HEK293 (cell line): Measurements from ENCODE around the gene TRMT10A.
"Not testable (repeated sequence)": the region's sequence is repeated elsewhere in the genome, so short reads cannot be mapped to it uniquely, and the experiment has no call there.

Experiments
- CTCF ChIA-PET: fragments of 350-600 bp; formaldehyde crosslinking; extraction: SDS; loops from one replicate; lab custom pipeline; 2021; ENCODE audit warnings: antibody characterized with exemption; lab: Yijun Ruan, JAX
- POLR2A ChIA-PET: fragments of 300-600 bp; formaldehyde crosslinking; extraction: SDS; loops from one replicate; lab custom pipeline; 2020; ENCODE audit warnings: antibody characterized with exemption, inconsistent platforms; lab: Yijun Ruan, JAX
- H3K27ac ChIP-seq: fragments of 200-500 bp; sonication (Bioruptor generic); 2 replicates; pipeline ENCODE4 v1.5.1; 2014; ENCODE audit warnings: low read depth, low read length, control low read depth, inconsistent platforms; ENCODE audit errors: extremely low read depth
- H3K36me3 ChIP-seq, 2 experiments: fragments of 200-500 bp in 1 of 2; sonication (Bioruptor generic) in 1 of 2; 1 replicate in 1 of 2; 2 replicates in 1 of 2; pipeline ENCODE4 v1.5.1; 2014 to 2017; ENCODE audit warnings: inconsistent platforms in 2 of 2, low read length in 2 of 2; ENCODE audit not compliant: control insufficient read depth in 2 of 2, insufficient read depth in 1 of 2
- H3K4me1 ChIP-seq: fragments of 200-500 bp; sonication (Bioruptor generic); 2 replicates; pipeline ENCODE4 v1.5.1; 2014; ENCODE audit warnings: mild to moderate bottlenecking, low read length, inconsistent platforms; ENCODE audit not compliant: control insufficient read depth, insufficient read depth
- H3K4me3 ChIP-seq: 2 replicates; pipeline ENCODE4 v1.5.1; 2011; ENCODE audit warnings: low read depth, mild to moderate bottlenecking, control low read depth, low read length, moderate library complexity
- H3K9me3 ChIP-seq: fragments of 200-500 bp; sonication (Bioruptor generic); 2 replicates; pipeline ENCODE4 v1.5.1; 2014; ENCODE audit warnings: low read depth, low read length, inconsistent platforms; ENCODE audit not compliant: control insufficient read depth, insufficient read depth
- BCL11A ChIP-seq: fragments of 450-650 bp; formaldehyde crosslinking; IDR thresholded peaks from 2 replicates; pipeline ENCODE4 v1.5.1; 2016; ENCODE audit warnings: low read depth, missing biosample characterization, missing genetic modification characterization
- GLI4 ChIP-seq: fragments of 450-650 bp; formaldehyde crosslinking; IDR thresholded peaks from 2 replicates; pipeline ENCODE4 v1.5.1; 2016; ENCODE audit warnings: missing biosample characterization, missing genetic modification characterization
- HOXD13 ChIP-seq: sonication (generic); formaldehyde crosslinking; IDR thresholded peaks from 2 replicates; pipeline ENCODE4 v1.8.0; 2022; ENCODE audit warnings: missing genetic modification reagents, borderline replicate concordance
- KLF7 ChIP-seq: fragments of 450-650 bp; formaldehyde crosslinking; IDR thresholded peaks from 2 replicates; pipeline ENCODE4 v1.5.1; 2016; ENCODE audit warnings: missing biosample characterization, missing genetic modification characterization, borderline replicate concordance
- KLF9 ChIP-seq: fragments of 450-650 bp; formaldehyde crosslinking; IDR thresholded peaks from 2 replicates; pipeline ENCODE4 v1.5.1; 2016; ENCODE audit warnings: missing biosample characterization, missing genetic modification characterization, low read depth
- MYNN ChIP-seq: fragments of 450-650 bp; formaldehyde crosslinking; IDR thresholded peaks from 2 replicates; pipeline ENCODE4 v1.5.1; 2016; ENCODE audit warnings: missing biosample characterization, missing genetic modification characterization, borderline replicate concordance
- SETDB1 ChIP-seq: IDR thresholded peaks from one replicate; pipeline ENCODE4 v1.6.1; 2017; ENCODE audit warnings: mild to moderate bottlenecking, low read length, moderate library complexity, mixed read lengths; ENCODE audit not compliant: insufficient read length
- SP7 ChIP-seq: fragments of 450-650 bp; formaldehyde crosslinking; IDR thresholded peaks from 2 replicates; pipeline ENCODE4 v1.5.1; 2016; ENCODE audit warnings: missing biosample characterization, missing genetic modification characterization
- ZBTB48 ChIP-seq: fragments of 450-650 bp; formaldehyde crosslinking; IDR thresholded peaks from 2 replicates; pipeline ENCODE4 v1.5.1; 2016; ENCODE audit warnings: missing biosample characterization, missing genetic modification characterization
- ZNF112 ChIP-seq: fragments of 450-650 bp; formaldehyde crosslinking; IDR thresholded peaks from 2 replicates; pipeline ENCODE4 v1.5.0; 2017; ENCODE audit warnings: missing biosample characterization, missing genetic modification characterization
- ZNF133 ChIP-seq: fragments of 450-650 bp; formaldehyde crosslinking; IDR thresholded peaks from 2 replicates; pipeline ENCODE4 v1.5.1; 2016; ENCODE audit warnings: missing biosample characterization, missing genetic modification characterization
- ZNF239 ChIP-seq: fragments of 450-650 bp; formaldehyde crosslinking; IDR thresholded peaks from 2 replicates; pipeline ENCODE4 v1.5.1; 2016; ENCODE audit warnings: missing biosample characterization, missing genetic modification characterization
- ZNF529 ChIP-seq: fragments of 450-650 bp; formaldehyde crosslinking; IDR thresholded peaks from 2 replicates; pipeline ENCODE4 v1.5.1; 2017; ENCODE audit warnings: missing genetic modification characterization, missing biosample characterization; ENCODE audit not compliant: insufficient replicate concordance
- ZNF548 ChIP-seq: fragments of 450-650 bp; formaldehyde crosslinking; IDR thresholded peaks from 2 replicates; pipeline ENCODE4 v1.5.1; 2016; ENCODE audit warnings: missing biosample characterization, missing genetic modification characterization
- ZNF600 ChIP-seq: fragments of 450-650 bp; formaldehyde crosslinking; IDR thresholded peaks from 2 replicates; pipeline ENCODE4 v1.5.1; 2016; ENCODE audit warnings: missing biosample characterization, missing genetic modification characterization
- ZNF610 ChIP-seq: fragments of 450-650 bp; formaldehyde crosslinking; IDR thresholded peaks from 2 replicates; pipeline ENCODE4 v1.5.1; 2016; ENCODE audit warnings: missing biosample characterization, missing genetic modification characterization, borderline replicate concordance
- ZNF621 ChIP-seq: fragments of 450-650 bp; formaldehyde crosslinking; IDR thresholded peaks from 2 replicates; pipeline ENCODE4 v1.5.1; 2017; ENCODE audit warnings: missing biosample characterization, missing genetic modification characterization
- ZNF623 ChIP-seq: fragments of 450-650 bp; formaldehyde crosslinking; IDR thresholded peaks from 2 replicates; pipeline ENCODE4 v1.5.1; 2016; ENCODE audit warnings: missing biosample characterization, missing genetic modification characterization
- ZNF707 ChIP-seq: fragments of 450-650 bp; formaldehyde crosslinking; IDR thresholded peaks from 2 replicates; pipeline ENCODE4 v1.5.1; 2016; ENCODE audit warnings: missing biosample characterization, missing genetic modification characterization
- TF ChIP-seq, protein P1 (sequence below): fragments of 450-650 bp; formaldehyde crosslinking; IDR thresholded peaks from 2 replicates; pipeline ENCODE4 v1.5.1; 2016; ENCODE audit warnings: missing biosample characterization, missing genetic modification characterization
- TF ChIP-seq, protein P2 (sequence below): fragments of 450-650 bp; formaldehyde crosslinking; IDR thresholded peaks from 2 replicates; pipeline ENCODE4 v1.5.1; 2016; ENCODE audit warnings: missing biosample characterization, missing genetic modification characterization, borderline replicate concordance
- TF ChIP-seq, protein P3 (sequence below): fragments of 450-650 bp; formaldehyde crosslinking; IDR thresholded peaks from 2 replicates; pipeline ENCODE4 v1.5.1; 2017; ENCODE audit warnings: missing biosample characterization, missing genetic modification characterization
- TF ChIP-seq, protein P4 (sequence below): fragments of 450-650 bp; formaldehyde crosslinking; optimal IDR thresholded peaks from 2 replicates; pipeline ENCODE3; 2016; ENCODE audit warnings: missing biosample characterization, mild to moderate bottlenecking, missing genetic modification characterization
- TF ChIP-seq, protein P5 (sequence below): fragments of 450-650 bp; formaldehyde crosslinking; IDR thresholded peaks from 2 replicates; pipeline ENCODE4 v1.5.1; 2017; ENCODE audit warnings: missing biosample characterization, missing genetic modification characterization
- TF ChIP-seq, protein P6 (sequence below): fragments of 450-650 bp; IDR thresholded peaks from 2 replicates; pipeline ENCODE4 v1.5.1; 2018; ENCODE audit warnings: missing biosample characterization, missing genetic modification characterization

The TRMT10A gene

DNA sequence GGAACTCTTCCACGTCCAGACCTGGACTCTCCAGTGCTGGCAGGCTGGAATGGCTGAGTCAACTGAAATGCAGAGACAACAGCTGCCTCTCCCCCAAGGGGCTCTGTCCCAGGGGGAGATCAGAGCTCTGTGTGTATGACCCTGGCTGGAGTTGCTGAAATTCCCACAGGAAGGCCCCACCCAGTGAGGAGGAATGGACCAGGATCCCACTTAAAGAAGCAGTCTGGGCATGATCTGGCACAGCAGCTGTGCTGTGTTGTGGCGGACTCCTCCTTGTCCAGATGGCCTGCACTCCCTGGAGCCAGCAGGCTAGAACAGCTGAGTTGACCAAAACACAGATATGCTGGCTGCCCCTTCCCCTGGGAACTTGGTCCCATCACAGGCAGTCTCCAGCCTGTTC lies 27.6 kb downstream of the TRMT10A start:
- no peaks in the 10 kb centered on the region for H3K4me1 ChIP-seq
- CTCF ChIA-PET, result no interaction called here
- H3K27ac ChIP-seq, result no peak overlapping the region
- no peaks in the 10 kb centered on the region for H3K9me3 ChIP-seq
- no peak for TF ChIP-seq HOXD13
- TF ChIP-seq ZBTB48 (tag by site-specific recombination), result no peak
- TF ChIP-seq ZNF600 (tag by site-specific recombination), result no peak
- TF ChIP-seq ZNF529 (tag by site-specific recombination), result no peak
- TF ChIP-seq ZNF623 (tag by site-specific recombination), result no peak
- no peak for TF ChIP-seq ZNF707 (tag by site-specific recombination)
- TF ChIP-seq SP7 (tag by site-specific recombination), result no peak
- TF ChIP-seq BCL11A (tag by site-specific recombination), result no peak
- no peak for TF ChIP-seq ZNF239
- TF ChIP-seq, protein P1, sequence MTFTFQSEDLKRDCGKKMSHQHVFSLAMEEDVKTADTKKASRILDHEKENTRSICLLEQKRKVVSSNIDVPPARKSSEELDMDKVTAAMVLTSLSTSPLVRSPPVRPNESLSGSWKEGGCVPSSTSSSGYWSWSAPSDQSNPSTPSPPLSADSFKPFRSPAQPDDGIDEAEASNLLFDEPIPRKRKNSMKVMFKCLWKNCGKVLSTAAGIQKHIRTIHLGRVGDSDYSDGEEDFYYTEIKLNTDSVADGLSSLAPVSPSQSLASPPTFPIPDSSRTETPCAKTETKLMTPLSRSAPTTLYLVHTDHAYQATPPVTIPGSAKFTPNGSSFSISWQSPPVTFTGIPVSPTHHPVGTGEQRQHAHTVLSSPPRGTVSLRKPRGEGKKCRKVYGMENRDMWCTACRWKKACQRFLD (tag by site-specific recombination), result no peak
- no peak for TF ChIP-seq SETDB1
- TF ChIP-seq, protein P2, sequence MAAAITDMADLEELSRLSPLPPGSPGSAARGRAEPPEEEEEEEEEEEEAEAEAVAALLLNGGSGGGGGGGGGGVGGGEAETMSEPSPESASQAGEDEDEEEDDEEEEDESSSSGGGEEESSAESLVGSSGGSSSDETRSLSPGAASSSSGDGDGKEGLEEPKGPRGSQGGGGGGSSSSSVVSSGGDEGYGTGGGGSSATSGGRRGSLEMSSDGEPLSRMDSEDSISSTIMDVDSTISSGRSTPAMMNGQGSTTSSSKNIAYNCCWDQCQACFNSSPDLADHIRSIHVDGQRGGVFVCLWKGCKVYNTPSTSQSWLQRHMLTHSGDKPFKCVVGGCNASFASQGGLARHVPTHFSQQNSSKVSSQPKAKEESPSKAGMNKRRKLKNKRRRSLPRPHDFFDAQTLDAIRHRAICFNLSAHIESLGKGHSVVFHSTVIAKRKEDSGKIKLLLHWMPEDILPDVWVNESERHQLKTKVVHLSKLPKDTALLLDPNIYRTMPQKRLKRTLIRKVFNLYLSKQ (tag by site-specific recombination), result no peak
- no peak for TF ChIP-seq MYNN (tag by site-specific recombination)
- TF ChIP-seq, protein P3, sequence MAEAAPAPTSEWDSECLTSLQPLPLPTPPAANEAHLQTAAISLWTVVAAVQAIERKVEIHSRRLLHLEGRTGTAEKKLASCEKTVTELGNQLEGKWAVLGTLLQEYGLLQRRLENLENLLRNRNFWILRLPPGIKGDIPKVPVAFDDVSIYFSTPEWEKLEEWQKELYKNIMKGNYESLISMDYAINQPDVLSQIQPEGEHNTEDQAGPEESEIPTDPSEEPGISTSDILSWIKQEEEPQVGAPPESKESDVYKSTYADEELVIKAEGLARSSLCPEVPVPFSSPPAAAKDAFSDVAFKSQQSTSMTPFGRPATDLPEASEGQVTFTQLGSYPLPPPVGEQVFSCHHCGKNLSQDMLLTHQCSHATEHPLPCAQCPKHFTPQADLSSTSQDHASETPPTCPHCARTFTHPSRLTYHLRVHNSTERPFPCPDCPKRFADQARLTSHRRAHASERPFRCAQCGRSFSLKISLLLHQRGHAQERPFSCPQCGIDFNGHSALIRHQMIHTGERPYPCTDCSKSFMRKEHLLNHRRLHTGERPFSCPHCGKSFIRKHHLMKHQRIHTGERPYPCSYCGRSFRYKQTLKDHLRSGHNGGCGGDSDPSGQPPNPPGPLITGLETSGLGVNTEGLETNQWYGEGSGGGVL (tag by site-specific recombination), result no peak
- TF ChIP-seq ZNF621, result no peak
- no peaks in the 10 kb centered on the region for H3K36me3 ChIP-seq
- no peak overlapping the region for H3K4me3 ChIP-seq
- POLR2A ChIA-PET, result no interaction called here

DNA sequence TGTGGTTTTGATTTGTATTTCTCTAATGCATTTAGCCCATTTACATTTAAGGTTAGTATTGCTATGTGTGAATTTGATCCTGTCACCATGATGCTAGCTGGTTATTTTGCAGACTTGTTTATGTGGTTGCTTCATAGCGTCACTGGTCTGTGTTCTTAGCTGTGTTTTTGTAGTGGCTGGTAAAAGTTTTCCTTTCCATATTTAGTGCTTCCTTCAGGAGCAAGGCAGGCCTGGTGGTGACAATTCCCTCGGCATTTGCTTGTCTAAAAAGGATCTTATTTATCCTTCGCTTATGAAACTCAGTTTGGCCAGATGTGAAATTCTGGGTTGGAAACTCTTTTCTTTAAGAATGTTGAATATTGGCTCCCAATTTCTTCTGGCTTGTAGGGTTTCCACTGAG lies 29.1 kb downstream of the TRMT10A start:
- H3K27ac ChIP-seq, H3K36me3 ChIP-seq, H3K9me3 ChIP-seq, CTCF ChIA-PET, H3K4me3 ChIP-seq, POLR2A ChIA-PET, H3K4me1 ChIP-seq: not testable (repeated sequence)

DNA sequence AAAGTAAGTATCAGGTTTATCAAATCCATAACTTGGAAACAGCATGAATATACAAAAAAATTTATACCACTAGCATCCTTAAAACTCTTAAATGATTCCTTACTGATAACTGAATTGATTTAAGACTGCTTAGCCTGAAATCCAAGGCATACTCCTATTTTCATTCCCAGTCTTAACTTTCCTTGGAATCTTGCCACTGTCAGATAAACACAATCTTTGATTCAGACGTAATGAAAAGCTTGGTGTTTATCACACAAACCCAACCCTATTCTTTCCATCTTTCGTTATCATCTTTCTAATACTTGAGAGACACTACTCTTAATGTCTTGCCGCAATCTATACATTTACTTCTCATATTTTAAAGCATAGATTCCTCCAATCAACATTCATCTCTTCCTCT lies 33.9 kb downstream of the TRMT10A start:
- POLR2A ChIA-PET, result no interaction called here
- CTCF ChIA-PET, result no interaction called here
- H3K4me3 ChIP-seq, result no peak overlapping the region
- H3K4me1 ChIP-seq, result no peaks in the 10 kb centered on the region
- H3K27ac ChIP-seq, result no peak overlapping the region
- H3K36me3 ChIP-seq, result no peaks in the 10 kb centered on the region
- H3K9me3 ChIP-seq, result no peaks in the 10 kb centered on the region
- TF ChIP-seq, protein P4, sequence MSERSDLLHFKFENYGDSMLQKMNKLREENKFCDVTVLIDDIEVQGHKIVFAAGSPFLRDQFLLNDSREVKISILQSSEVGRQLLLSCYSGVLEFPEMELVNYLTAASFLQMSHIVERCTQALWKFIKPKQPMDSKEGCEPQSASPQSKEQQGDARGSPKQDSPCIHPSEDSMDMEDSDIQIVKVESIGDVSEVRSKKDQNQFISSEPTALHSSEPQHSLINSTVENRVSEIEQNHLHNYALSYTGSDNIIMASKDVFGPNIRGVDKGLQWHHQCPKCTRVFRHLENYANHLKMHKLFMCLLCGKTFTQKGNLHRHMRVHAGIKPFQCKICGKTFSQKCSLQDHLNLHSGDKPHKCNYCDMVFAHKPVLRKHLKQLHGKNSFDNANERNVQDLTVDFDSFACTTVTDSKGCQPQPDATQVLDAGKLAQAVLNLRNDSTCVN, result no peak
- TF ChIP-seq, protein P5, sequence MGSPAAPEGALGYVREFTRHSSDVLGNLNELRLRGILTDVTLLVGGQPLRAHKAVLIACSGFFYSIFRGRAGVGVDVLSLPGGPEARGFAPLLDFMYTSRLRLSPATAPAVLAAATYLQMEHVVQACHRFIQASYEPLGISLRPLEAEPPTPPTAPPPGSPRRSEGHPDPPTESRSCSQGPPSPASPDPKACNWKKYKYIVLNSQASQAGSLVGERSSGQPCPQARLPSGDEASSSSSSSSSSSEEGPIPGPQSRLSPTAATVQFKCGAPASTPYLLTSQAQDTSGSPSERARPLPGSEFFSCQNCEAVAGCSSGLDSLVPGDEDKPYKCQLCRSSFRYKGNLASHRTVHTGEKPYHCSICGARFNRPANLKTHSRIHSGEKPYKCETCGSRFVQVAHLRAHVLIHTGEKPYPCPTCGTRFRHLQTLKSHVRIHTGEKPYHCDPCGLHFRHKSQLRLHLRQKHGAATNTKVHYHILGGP (tag by site-specific recombination), result no peak
- no peak for TF ChIP-seq ZNF112
- no peak for TF ChIP-seq GLI4 (tag by site-specific recombination)
- TF ChIP-seq KLF9 (tag by site-specific recombination), result no peak
- TF ChIP-seq ZNF610, result no peak
- no peak for TF ChIP-seq ZNF133 (tag by site-specific recombination)
- TF ChIP-seq KLF7 (tag by site-specific recombination), result no peak
- TF ChIP-seq ZNF548, result no peak
- TF ChIP-seq MYNN (tag by site-specific recombination), result no peak
- TF ChIP-seq, protein P6, sequence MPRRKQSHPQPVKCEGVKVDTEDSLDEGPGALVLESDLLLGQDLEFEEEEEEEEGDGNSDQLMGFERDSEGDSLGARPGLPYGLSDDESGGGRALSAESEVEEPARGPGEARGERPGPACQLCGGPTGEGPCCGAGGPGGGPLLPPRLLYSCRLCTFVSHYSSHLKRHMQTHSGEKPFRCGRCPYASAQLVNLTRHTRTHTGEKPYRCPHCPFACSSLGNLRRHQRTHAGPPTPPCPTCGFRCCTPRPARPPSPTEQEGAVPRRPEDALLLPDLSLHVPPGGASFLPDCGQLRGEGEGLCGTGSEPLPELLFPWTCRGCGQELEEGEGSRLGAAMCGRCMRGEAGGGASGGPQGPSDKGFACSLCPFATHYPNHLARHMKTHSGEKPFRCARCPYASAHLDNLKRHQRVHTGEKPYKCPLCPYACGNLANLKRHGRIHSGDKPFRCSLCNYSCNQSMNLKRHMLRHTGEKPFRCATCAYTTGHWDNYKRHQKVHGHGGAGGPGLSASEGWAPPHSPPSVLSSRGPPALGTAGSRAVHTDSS (tag by site-specific recombination), result no peak
